ENCODE measurements around the gene CCDC61. TPM values are rescaled to one million over a fixed set of nuclear protein-coding genes. Genes with fewer than 3 reads are reported as not detected.
A peak's percentile ranks its signal among the peaks of the same experiment; 100 is the strongest.

CCDC61 gene
- total RNA-seq, 1 donor, result 3.6 TPM

DNA sequence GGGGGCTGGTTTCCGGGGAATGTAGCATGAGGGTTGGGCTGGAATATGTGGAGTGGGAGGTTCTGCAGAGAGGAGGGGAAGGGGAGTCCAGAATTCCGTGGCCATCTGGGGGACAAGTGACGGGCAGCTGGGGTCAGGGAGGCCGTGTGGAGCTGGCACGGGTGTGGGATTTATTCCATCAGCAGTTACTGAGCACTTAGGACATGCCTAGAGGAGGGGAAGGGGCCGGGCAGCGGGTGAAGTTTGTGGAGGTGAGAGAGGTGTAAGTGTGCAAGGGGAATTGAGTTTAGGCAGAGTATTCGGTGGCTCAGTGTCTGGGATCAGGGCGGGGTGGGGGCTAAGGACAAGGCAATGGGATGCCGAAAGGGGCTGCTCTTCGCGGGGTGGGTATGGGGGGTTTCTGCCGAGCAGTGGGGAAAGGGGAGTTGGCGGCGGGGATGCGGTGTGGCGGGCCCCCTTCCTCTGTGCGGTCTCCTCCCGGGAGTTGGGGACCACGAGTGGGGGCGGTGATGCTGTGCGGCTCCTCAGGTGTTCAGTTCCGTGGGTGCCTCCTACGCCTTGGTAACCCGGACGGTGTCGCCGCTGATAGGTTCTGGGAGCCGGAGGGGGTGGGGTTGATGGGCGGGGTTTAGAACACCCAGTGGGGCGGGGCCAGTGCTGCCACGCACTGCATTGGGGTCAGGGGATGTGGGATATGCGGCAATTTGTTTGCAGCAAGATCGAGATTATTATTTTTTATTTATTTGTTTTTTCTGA lies 5.4 kb downstream of the CCDC61 start:
- H3K79me2 ChIP-seq (ENCODE audit: insufficient read depth, low read length), result peaks cover 16% of the 10 kb centered on the region
- no peak overlapping the region for H3K27ac ChIP-seq (ENCODE audit: low read depth, low read length)
- peaks cover 16% of the 10 kb centered on the region for H3K4me1 ChIP-seq (ENCODE audit: insufficient read depth, low read length)
- H4K20me1 ChIP-seq (ENCODE audit: insufficient read depth, low read length), result peaks cover 18% of the 10 kb centered on the region
- H3K9me3 ChIP-seq (ENCODE audit: low read depth, low read length), result no peaks in the 10 kb centered on the region
- no peak overlapping the region for H2AFZ ChIP-seq (ENCODE audit: low read length)
- no peak for DNase-seq (ENCODE audit: insufficient read length, low spot score, missing footprints)
- no peaks in the 10 kb centered on the region for H3K27me3 ChIP-seq (ENCODE audit: insufficient read depth, low read length)
- TF ChIP-seq, protein P1, sequence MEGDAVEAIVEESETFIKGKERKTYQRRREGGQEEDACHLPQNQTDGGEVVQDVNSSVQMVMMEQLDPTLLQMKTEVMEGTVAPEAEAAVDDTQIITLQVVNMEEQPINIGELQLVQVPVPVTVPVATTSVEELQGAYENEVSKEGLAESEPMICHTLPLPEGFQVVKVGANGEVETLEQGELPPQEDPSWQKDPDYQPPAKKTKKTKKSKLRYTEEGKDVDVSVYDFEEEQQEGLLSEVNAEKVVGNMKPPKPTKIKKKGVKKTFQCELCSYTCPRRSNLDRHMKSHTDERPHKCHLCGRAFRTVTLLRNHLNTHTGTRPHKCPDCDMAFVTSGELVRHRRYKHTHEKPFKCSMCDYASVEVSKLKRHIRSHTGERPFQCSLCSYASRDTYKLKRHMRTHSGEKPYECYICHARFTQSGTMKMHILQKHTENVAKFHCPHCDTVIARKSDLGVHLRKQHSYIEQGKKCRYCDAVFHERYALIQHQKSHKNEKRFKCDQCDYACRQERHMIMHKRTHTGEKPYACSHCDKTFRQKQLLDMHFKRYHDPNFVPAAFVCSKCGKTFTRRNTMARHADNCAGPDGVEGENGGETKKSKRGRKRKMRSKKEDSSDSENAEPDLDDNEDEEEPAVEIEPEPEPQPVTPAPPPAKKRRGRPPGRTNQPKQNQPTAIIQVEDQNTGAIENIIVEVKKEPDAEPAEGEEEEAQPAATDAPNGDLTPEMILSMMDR (IDR thresholded peaks at IDR 0.05; ENCODE audit: extremely low read depth, low read depth, low read length), result no peak
- peaks cover 4% of the 10 kb centered on the region for H3K36me3 ChIP-seq (ENCODE audit: insufficient read depth, low read length)
- H3K4me2 ChIP-seq (ENCODE audit: insufficient read depth, low read length), result peak overlapping the region; percentile 48
- H3K4me3 ChIP-seq (ENCODE audit: insufficient read depth, low read length), result no peak overlapping the region

DNA sequence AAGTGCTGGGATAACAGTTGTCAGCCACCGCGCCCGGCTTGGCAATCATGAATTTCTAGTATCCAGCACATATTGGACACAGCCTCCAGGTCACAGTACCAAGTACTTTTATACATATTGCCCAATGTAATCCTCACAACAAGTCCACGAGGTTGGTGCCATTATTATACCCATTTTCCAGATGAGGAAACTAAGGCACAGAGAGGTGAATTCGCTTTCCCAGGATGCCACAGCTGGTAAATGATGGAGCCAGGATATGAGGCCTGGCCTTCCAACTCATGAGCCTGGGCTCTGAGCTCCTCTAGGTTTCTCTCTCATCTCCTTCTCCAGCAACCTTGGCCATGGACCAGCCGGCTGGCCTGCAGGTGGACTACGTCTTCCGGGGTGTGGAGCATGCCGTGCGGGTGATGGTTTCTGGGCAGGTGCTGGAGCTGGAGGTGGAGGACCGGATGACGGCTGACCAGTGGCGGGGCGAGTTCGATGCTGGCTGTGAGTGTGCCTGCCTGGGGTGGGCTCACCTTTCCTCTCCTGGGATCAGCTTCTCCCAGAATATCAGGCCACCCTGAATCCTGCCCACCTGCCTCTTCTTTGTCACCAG lies 7.5 kb downstream of the CCDC61 start:
- H3K27ac ChIP-seq (ENCODE audit: low read depth, low read length), result no peak overlapping the region
- H3K27me3 ChIP-seq (ENCODE audit: insufficient read depth, low read length), result no peaks in the 10 kb centered on the region
- DNase-seq (ENCODE audit: insufficient read length, low spot score, missing footprints), result no peak
- no peak overlapping the region for H2AFZ ChIP-seq (ENCODE audit: low read length)
- H3K4me3 ChIP-seq (ENCODE audit: insufficient read depth, low read length), result no peak overlapping the region
- TF ChIP-seq, protein P1 (IDR thresholded peaks at IDR 0.05; ENCODE audit: extremely low read depth, low read depth, low read length), result no peak
- peaks cover 8% of the 10 kb centered on the region for H3K36me3 ChIP-seq (ENCODE audit: insufficient read depth, low read length)
- H3K79me2 ChIP-seq (ENCODE audit: insufficient read depth, low read length), result peaks cover 4% of the 10 kb centered on the region
- H4K20me1 ChIP-seq (ENCODE audit: insufficient read depth, low read length), result peaks cover 13% of the 10 kb centered on the region
- no peaks in the 10 kb centered on the region for H3K9me3 ChIP-seq (ENCODE audit: low read depth, low read length)
- no peak overlapping the region for H3K4me2 ChIP-seq (ENCODE audit: insufficient read depth, low read length)
- peaks cover 10% of the 10 kb centered on the region for H3K4me1 ChIP-seq (ENCODE audit: insufficient read depth, low read length)

DNA sequence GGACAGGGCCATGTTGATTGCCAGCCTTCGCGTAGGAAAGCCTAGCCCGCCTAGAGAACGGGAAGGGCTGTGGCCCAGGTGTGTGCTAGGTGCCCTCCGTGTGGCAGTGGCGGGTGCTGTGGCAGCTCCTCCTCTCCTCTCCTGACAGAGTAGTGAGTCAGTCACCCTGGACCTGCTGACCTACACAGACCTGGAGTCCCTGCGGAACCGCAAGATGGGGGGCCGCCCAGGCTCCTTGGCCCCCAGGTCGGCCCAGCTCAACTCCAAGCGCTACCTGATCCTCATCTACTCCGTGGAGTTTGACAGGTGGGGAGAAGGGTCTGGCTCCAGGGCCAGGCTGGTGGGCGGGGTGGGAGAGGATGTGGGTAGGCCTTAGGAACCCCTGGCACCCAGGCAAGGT lies 11.1 kb downstream of the CCDC61 start:
- DNase-seq (ENCODE audit: insufficient read length, low spot score, missing footprints), result no peak
- Histone ChIP-seq H3K79me2 (ENCODE audit: insufficient read depth, low read length) (no peaks in the 10 kb centered on the region), H4K20me1 (ENCODE audit: insufficient read depth, low read length) (peaks cover 6% of the 10 kb centered on the region), H3K4me3 (ENCODE audit: insufficient read depth, low read length) (no peak overlapping the region), H2AFZ (ENCODE audit: low read length) (no peak overlapping the region), H3K4me2 (ENCODE audit: insufficient read depth, low read length) (no peak overlapping the region), H3K36me3 (ENCODE audit: insufficient read depth, low read length) (peaks cover 9% of the 10 kb centered on the region), H3K27ac (ENCODE audit: low read depth, low read length) (no peak overlapping the region), H3K9me3 (ENCODE audit: low read depth, low read length) (no peaks in the 10 kb centered on the region), H3K27me3 (ENCODE audit: insufficient read depth, low read length) (no peaks in the 10 kb centered on the region), H3K4me1 (ENCODE audit: insufficient read depth, low read length) (no peaks in the 10 kb centered on the region)
- TF ChIP-seq, protein P1 (IDR thresholded peaks at IDR 0.05; ENCODE audit: extremely low read depth, low read depth, low read length), result no peak
